WTC11 (cell line): ENCODE data around the gene MYO1F. TPM values are rescaled to one million over a fixed set of nuclear protein-coding genes. Genes with fewer than 3 reads are reported as not detected.

Experiments used
- ATAC-seq: fragments of 200-7000 bp; cut with Tn5 transposase; 2 replicates; pipeline ENCODE4 v1.10.0; 2021; ENCODE audit warnings: mild to moderate bottlenecking, moderate library complexity
- CTCF ChIA-PET: fragments of 300-600 bp; sonication (Branson Sonifier 250); formaldehyde crosslinking; loops from one replicate; lab custom pipeline; 2021; ENCODE audit warnings: antibody characterized with exemption; lab: Charles Lee
- POLR2A ChIA-PET: fragments of 350-600 bp; sonication (Branson Sonifier 250); formaldehyde crosslinking; loops from one replicate; lab custom pipeline; 2021; ENCODE audit warnings: antibody characterized with exemption; lab: Charles Lee
- DNase-seq: peaks from one replicate; pipeline ENCODE4 v3.0.0; 2021; ENCODE audit warnings: low spot score
- H3K27ac Mint-ChIP-seq: 2 replicates; pipeline ENCODE4 v1.8.0; 2021; ENCODE audit warnings: mixed read lengths
- H3K27me3 Mint-ChIP-seq: 2 replicates; pipeline ENCODE4 v1.8.0; 2021; ENCODE audit warnings: low read depth, mild to moderate bottlenecking, moderate library complexity, mixed read lengths
- H3K36me3 Mint-ChIP-seq: 2 replicates; pipeline ENCODE4 v1.8.0; 2021; ENCODE audit warnings: mixed read lengths
- H3K4me1 Mint-ChIP-seq: 2 replicates; pipeline ENCODE4 v1.8.0; 2022; ENCODE audit warnings: mixed read lengths
- H3K4me3 Mint-ChIP-seq: 2 replicates; pipeline ENCODE4 v1.8.0; 2021; ENCODE audit warnings: mild to moderate bottlenecking, moderate library complexity, mixed read lengths
- H3K9me3 Mint-ChIP-seq: 2 replicates; pipeline ENCODE4 v1.8.0; 2021; ENCODE audit warnings: mixed read lengths
- ATF1 ChIP-seq: sonication (generic); formaldehyde crosslinking; IDR thresholded peaks from 2 replicates; pipeline ENCODE4 v1.8.1; 2023; ENCODE audit warnings: mild to moderate bottlenecking, moderate library complexity, missing genetic modification reagents
- CBFB ChIP-seq: sonication (generic); formaldehyde crosslinking; IDR thresholded peaks from 2 replicates; pipeline ENCODE4 v1.8.1; 2022; ENCODE audit warnings: mild to moderate bottlenecking, low read depth, missing genetic modification reagents
- FOXK1 ChIP-seq: sonication (generic); formaldehyde crosslinking; IDR thresholded peaks from 2 replicates; pipeline ENCODE4 v1.8.0; 2022; ENCODE audit warnings: mild to moderate bottlenecking, moderate library complexity, missing genetic modification reagents
- IRF1 ChIP-seq: sonication (generic); formaldehyde crosslinking; IDR thresholded peaks from 2 replicates; pipeline ENCODE4 v1.8.0; 2023; ENCODE audit warnings: missing genetic modification reagents
- NR1H2 ChIP-seq: sonication (generic); formaldehyde crosslinking; IDR thresholded peaks from 2 replicates; pipeline ENCODE4 v1.9.0; 2021; ENCODE audit warnings: mild to moderate bottlenecking, moderate library complexity, missing genetic modification reagents
- NR2C2 ChIP-seq: sonication (generic); formaldehyde crosslinking; IDR thresholded peaks from 2 replicates; pipeline ENCODE4 v1.8.0; 2022; ENCODE audit warnings: mild to moderate bottlenecking, missing genetic modification reagents
- OVOL2 ChIP-seq: fragments of 250-450 bp; sonication (Bioruptor Pico); IDR thresholded peaks from 2 replicates; pipeline ENCODE4 v1.9.0; 2021; ENCODE audit warnings: mild to moderate bottlenecking, borderline replicate concordance
- PREB ChIP-seq: sonication (generic); formaldehyde crosslinking; IDR thresholded peaks from 2 replicates; pipeline ENCODE4 v1.8.1; 2022; ENCODE audit warnings: mild to moderate bottlenecking, missing genetic modification reagents, moderate library complexity, borderline replicate concordance
- SMAD4 ChIP-seq: sonication (generic); formaldehyde crosslinking; IDR thresholded peaks from 2 replicates; pipeline ENCODE4 v1.8.0; 2022; ENCODE audit warnings: mild to moderate bottlenecking, missing genetic modification reagents
- SP1 ChIP-seq: sonication (generic); formaldehyde crosslinking; conservative IDR thresholded peaks from 2 replicates; pipeline ENCODE4 v1.8.1; 2022; ENCODE audit warnings: missing genetic modification reagents
- USF2 ChIP-seq: sonication (generic); formaldehyde crosslinking; IDR thresholded peaks from 2 replicates; pipeline ENCODE4 v1.8.1; 2023; ENCODE audit warnings: mild to moderate bottlenecking, missing genetic modification reagents, moderate library complexity
- ZMAT4 ChIP-seq: fragments of 250-450 bp; sonication (Bioruptor Pico); IDR thresholded peaks from 2 replicates; pipeline ENCODE4 v1.9.0; 2021; ENCODE audit warnings: mild to moderate bottlenecking
- ZNF281 ChIP-seq: sonication (generic); formaldehyde crosslinking; IDR thresholded peaks from 2 replicates; pipeline ENCODE4 v1.8.0; 2023; ENCODE audit warnings: mild to moderate bottlenecking, missing genetic modification reagents
- ZNF317 ChIP-seq: sonication (generic); formaldehyde crosslinking; IDR thresholded peaks from 2 replicates; pipeline ENCODE4 v1.8.1; 2023; ENCODE audit warnings: low read depth, mild to moderate bottlenecking, moderate library complexity, missing genetic modification reagents, borderline replicate concordance
- ZNF425 ChIP-seq: fragments of 250-450 bp; sonication (Bioruptor Pico); conservative IDR thresholded peaks from 2 replicates; pipeline ENCODE4 v1.9.0; 2021; ENCODE audit warnings: mild to moderate bottlenecking
- ZNF671 ChIP-seq: fragments of 250-450 bp; sonication (Bioruptor Pico); IDR thresholded peaks from 2 replicates; pipeline ENCODE4 v1.8.0; 2021; ENCODE audit warnings: mild to moderate bottlenecking
- total RNA-seq: library from RNA; stranded (reverse); gene quantifications from 3 replicates; pipeline ENCODE4 v1.2.3, GENCODE V29; 2021
- TF ChIP-seq, protein P1 (sequence below): sonication (generic); formaldehyde crosslinking; IDR thresholded peaks from 2 replicates; pipeline ENCODE4 v1.8.1; 2022; ENCODE audit warnings: missing genetic modification reagents, borderline replicate concordance
- TF ChIP-seq, protein P2 (sequence below): fragments of 250-450 bp; sonication (Bioruptor Pico); IDR thresholded peaks from 2 replicates; pipeline ENCODE4 v2.1.2; 2022; ENCODE audit warnings: mild to moderate bottlenecking, moderate library complexity
- TF ChIP-seq, protein P3 (sequence below): sonication (generic); formaldehyde crosslinking; IDR thresholded peaks from 2 replicates; pipeline ENCODE4 v1.8.1; 2023; ENCODE audit warnings: mild to moderate bottlenecking, missing genetic modification reagents, moderate library complexity

The MYO1F gene
- total RNA-seq, 1 experiment from 2014 or later, result 2.8 TPM

- H3K27me3 Mint-ChIP-seq, result 0 out of 2 replicates have a peak, but pooled peaks cover 3% of the 10 kb centered on the region
- DNase-seq (no peak), ATAC-seq (no peak)
- POLR2A ChIA-PET, result interaction anchor here (0.7 kb wide), 1 partner anchor 524 kb away, joined by 3 read pairs; no protein-coding TSS in a partner anchor
- no peak overlapping the region for H3K27ac Mint-ChIP-seq
- no peak overlapping the region for H3K4me3 Mint-ChIP-seq
- CTCF ChIA-PET, result interaction anchor here (0.7 to 3.0 kb wide), 5 partner anchors 8 to 60 kb away, joined by 3 to 29 read pairs (median 6); no protein-coding TSS in a partner anchor
- peaks cover 5% of the 10 kb centered on the region; the same call in 1 of the 2 replicates for H3K9me3 Mint-ChIP-seq
- TF ChIP-seq USF2 (no peak), ZNF671 (CRISPR knock-in tag) (no peak), SMAD4 (no peak), NR1H2 (CRISPR knock-in tag) (no peak)
- H3K4me1 Mint-ChIP-seq, result peaks cover 6% of the 10 kb centered on the region
- H3K36me3 Mint-ChIP-seq, result no peaks in the 10 kb centered on the region
Measured at GRCh38 chr19:8571006-8571411, 6.2 kb downstream of the MYO1F start.

GRCh38 chr19:8569066-8569771 is 8.0 kb downstream of the MYO1F start:
- Mint-ChIP-seq H3K9me3 (peaks cover 5% of the 10 kb centered on the region; the same call in 1 of the 2 replicates), H3K4me3 (no peak overlapping the region), H3K27me3 (0 out of 2 replicates have a peak, but pooled peaks cover 3% of the 10 kb centered on the region), H3K27ac (no peak overlapping the region), H3K36me3 (no peaks in the 10 kb centered on the region), H3K4me1 (no peaks in the 10 kb centered on the region)
- CTCF ChIA-PET, result interaction anchor here (0.6 to 4.6 kb wide), 4 partner anchors 9 to 1706 kb away, joined by 3 to 26 read pairs (median 4); partner anchors contain the start of gene MYO1F
- POLR2A ChIA-PET, result no interaction called here
- no peak for DNase-seq
- no peak for ATAC-seq
- TF ChIP-seq PREB (CRISPR knock-in tag), result no peak
- TF ChIP-seq, protein P1, sequence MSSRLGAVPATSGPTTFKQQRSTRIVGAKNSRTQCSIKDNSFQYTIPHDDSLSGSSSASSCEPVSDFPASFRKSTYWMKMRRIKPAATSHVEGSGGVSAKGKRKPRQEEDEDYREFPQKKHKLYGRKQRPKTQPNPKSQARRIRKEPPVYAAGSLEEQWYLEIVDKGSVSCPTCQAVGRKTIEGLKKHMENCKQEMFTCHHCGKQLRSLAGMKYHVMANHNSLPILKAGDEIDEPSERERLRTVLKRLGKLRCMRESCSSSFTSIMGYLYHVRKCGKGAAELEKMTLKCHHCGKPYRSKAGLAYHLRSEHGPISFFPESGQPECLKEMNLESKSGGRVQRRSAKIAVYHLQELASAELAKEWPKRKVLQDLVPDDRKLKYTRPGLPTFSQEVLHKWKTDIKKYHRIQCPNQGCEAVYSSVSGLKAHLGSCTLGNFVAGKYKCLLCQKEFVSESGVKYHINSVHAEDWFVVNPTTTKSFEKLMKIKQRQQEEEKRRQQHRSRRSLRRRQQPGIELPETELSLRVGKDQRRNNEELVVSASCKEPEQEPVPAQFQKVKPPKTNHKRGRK (CRISPR knock-in tag), result no peak
- no peak for TF ChIP-seq NR2C2 (CRISPR knock-in tag)
- no peak for TF ChIP-seq CBFB
- no peak for TF ChIP-seq ZNF281 (CRISPR knock-in tag)
- TF ChIP-seq FOXK1, result no peak
- TF ChIP-seq, protein P2, sequence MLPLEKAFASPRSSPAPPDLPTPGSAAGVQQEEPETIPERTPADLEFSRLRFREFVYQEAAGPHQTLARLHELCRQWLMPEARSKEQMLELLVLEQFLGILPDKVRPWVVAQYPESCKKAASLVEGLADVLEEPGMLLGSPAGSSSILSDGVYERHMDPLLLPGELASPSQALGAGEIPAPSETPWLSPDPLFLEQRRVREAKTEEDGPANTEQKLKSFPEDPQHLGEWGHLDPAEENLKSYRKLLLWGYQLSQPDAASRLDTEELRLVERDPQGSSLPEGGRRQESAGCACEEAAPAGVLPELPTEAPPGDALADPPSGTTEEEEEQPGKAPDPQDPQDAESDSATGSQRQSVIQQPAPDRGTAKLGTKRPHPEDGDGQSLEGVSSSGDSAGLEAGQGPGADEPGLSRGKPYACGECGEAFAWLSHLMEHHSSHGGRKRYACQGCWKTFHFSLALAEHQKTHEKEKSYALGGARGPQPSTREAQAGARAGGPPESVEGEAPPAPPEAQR (CRISPR knock-in tag), result no peak
- no peak for TF ChIP-seq ATF1 (CRISPR knock-in tag)
- TF ChIP-seq ZNF317, result no peak
- TF ChIP-seq, protein P3, sequence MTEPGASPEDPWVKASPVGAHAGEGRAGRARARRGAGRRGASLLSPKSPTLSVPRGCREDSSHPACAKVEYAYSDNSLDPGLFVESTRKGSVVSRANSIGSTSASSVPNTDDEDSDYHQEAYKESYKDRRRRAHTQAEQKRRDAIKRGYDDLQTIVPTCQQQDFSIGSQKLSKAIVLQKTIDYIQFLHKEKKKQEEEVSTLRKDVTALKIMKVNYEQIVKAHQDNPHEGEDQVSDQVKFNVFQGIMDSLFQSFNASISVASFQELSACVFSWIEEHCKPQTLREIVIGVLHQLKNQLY, result no peak
- no peak for TF ChIP-seq OVOL2 (CRISPR knock-in tag)
- no peak for TF ChIP-seq NR1H2 (CRISPR knock-in tag)
- no peak for TF ChIP-seq ZNF425 (CRISPR knock-in tag)
- TF ChIP-seq SP1 (CRISPR knock-in tag), result no peak
- no peak for TF ChIP-seq IRF1
- TF ChIP-seq ZMAT4 (CRISPR knock-in tag), result no peak
